HG03432 (cell line): ENCODE measurements around the gene HMCN1.
"Not testable (repeated sequence)": the region's sequence is repeated elsewhere in the genome, so short reads cannot be mapped to it uniquely, and the experiment has no call there.

Experiments
- ATAC-seq: cut with Tn5 transposase; IDR thresholded peaks from one replicate; pipeline ENCODE4 v1.9.1; 2021; ENCODE audit warnings: mild to moderate bottlenecking, moderate library complexity; ENCODE audit not compliant: unreplicated experiment

Gene HMCN1

GRCh38 chr1:186183970-186184628, 449.9 kb downstream of the HMCN1 start:
- peak; percentile 60 for ATAC-seq

- ATAC-seq: not testable (repeated sequence)
These were observed 452.1 kb downstream of the HMCN1 start for GRCh38 chr1:186186251-186186650.

GRCh38 chr1:186187601-186188000, 453.4 kb downstream of the HMCN1 start:
- ATAC-seq: peak; percentile 58

- ATAC-seq: peak; percentile 36
These were observed 453.9 kb downstream of the HMCN1 start for GRCh38 chr1:186188004-186188539.

GRCh38 chr1:186188736-186189135, 454.5 kb downstream of the HMCN1 start:
- ATAC-seq: no peak

- ATAC-seq: no peak
These were observed 455.0 kb downstream of the HMCN1 start for GRCh38 chr1:186189156-186189555.

GRCh38 chr1:186191511-186191910, 457.3 kb downstream of the HMCN1 start:
- no peak for ATAC-seq

- no peak for ATAC-seq
These were observed 459.0 kb downstream of the HMCN1 start for GRCh38 chr1:186193224-186193623.

GRCh38 chr1:186194107-186194756, 460.0 kb downstream of the HMCN1 start:
- peak; percentile 96 for ATAC-seq

- no peak for ATAC-seq
These were observed 461.3 kb downstream of the HMCN1 start for GRCh38 chr1:186195377-186195931.

- no peak for ATAC-seq
These were observed 468.1 kb downstream of the HMCN1 start for GRCh38 chr1:186202271-186202764.

- no peak for ATAC-seq
These were observed 468.6 kb downstream of the HMCN1 start for GRCh38 chr1:186202776-186203175.

- no peak for ATAC-seq
These were observed 471.9 kb downstream of the HMCN1 start for GRCh38 chr1:186206048-186206570.

- ATAC-seq: no peak
These were observed 473.3 kb downstream of the HMCN1 start for GRCh38 chr1:186207391-186208085.

- no peak for ATAC-seq
These were observed 474.4 kb downstream of the HMCN1 start for GRCh38 chr1:186208405-186209129.

GRCh38 chr1:186210258-186210657, 476.1 kb downstream of the HMCN1 start:
- no peak for ATAC-seq

GRCh38 chr1:186211583-186211982, 477.4 kb downstream of the HMCN1 start:
- ATAC-seq: not testable (repeated sequence)

GRCh38 chr1:186212568-186213224, 478.5 kb downstream of the HMCN1 start:
- ATAC-seq: peak; percentile 95

- no peak for ATAC-seq
These were observed 479.0 kb downstream of the HMCN1 start for GRCh38 chr1:186213225-186213607.

GRCh38 chr1:186214791-186215190, 480.6 kb downstream of the HMCN1 start:
- ATAC-seq: no peak
